Measurements from ENCODE around the gene RGL3.
"Not testable (repeated sequence)": the region's sequence is repeated elsewhere in the genome, so short reads cannot be mapped to it uniquely, and the experiment has no call there.

The RGL3 gene

GRCh38 chr19:11450570-11451326, 31.6 kb upstream of the RGL3 start:
- no peak for DNase-seq (ENCODE audit: low spot score)

- no peak for DNase-seq (ENCODE audit: low spot score)
These were observed 29.9 kb upstream of the RGL3 start for GRCh38 chr19:11448923-11449554.

- no peak for DNase-seq (ENCODE audit: low spot score)
These were observed 29.3 kb upstream of the RGL3 start for GRCh38 chr19:11448410-11448809.

- DNase-seq (ENCODE audit: low spot score), result no peak
These were observed 28.5 kb upstream of the RGL3 start for GRCh38 chr19:11447347-11448262.

- DNase-seq (ENCODE audit: low spot score), result peak; percentile 90
These were observed 27.7 kb upstream of the RGL3 start for GRCh38 chr19:11446652-11447301.

GRCh38 chr19:11446271-11446651, 27.1 kb upstream of the RGL3 start:
- no peak for DNase-seq (ENCODE audit: low spot score)

- no peak for DNase-seq (ENCODE audit: low spot score)
These were observed 26.0 kb upstream of the RGL3 start for GRCh38 chr19:11445141-11445540.

- no peak for DNase-seq (ENCODE audit: low spot score)
These were observed 24.9 kb upstream of the RGL3 start for GRCh38 chr19:11444059-11444458.

- DNase-seq (ENCODE audit: low spot score), result no peak
These were observed 18.8 kb upstream of the RGL3 start for GRCh38 chr19:11437955-11438354.

GRCh38 chr19:11435833-11436313, 16.8 kb upstream of the RGL3 start:
- no peak for DNase-seq (ENCODE audit: low spot score)

GRCh38 chr19:11435057-11435832, 16.1 kb upstream of the RGL3 start, which contains the start of the genes ODAD3 and PRKCSH:
Gene ODAD3 (minus strand): TSS chr19:11435121. CDS start chr19:11435016, 105 bp downstream.
Gene PRKCSH (plus strand): TSS chr19:11435635. CDS start chr19:11436118, 483 bp downstream.
- DNase-seq (ENCODE audit: low spot score), result peak; percentile 100

GRCh38 chr19:11434703-11435056, 15.6 kb upstream of the RGL3 start:
- DNase-seq (ENCODE audit: low spot score), result no peak

- not testable (repeated sequence) for DNase-seq (ENCODE audit: low spot score)
These were observed 14.4 kb upstream of the RGL3 start for GRCh38 chr19:11433526-11433925.

- no peak for DNase-seq (ENCODE audit: low spot score)
These were observed 7.5 kb upstream of the RGL3 start for GRCh38 chr19:11426656-11427055.

GRCh38 chr19:11425719-11426457, 6.8 kb upstream of the RGL3 start:
- DNase-seq (ENCODE audit: low spot score), result no peak

- DNase-seq (ENCODE audit: low spot score), result no peak
These were observed 4.7 kb upstream of the RGL3 start for GRCh38 chr19:11423791-11424181.

- DNase-seq (ENCODE audit: low spot score), result no peak
These were observed 4.2 kb upstream of the RGL3 start for GRCh38 chr19:11423164-11423790.

- DNase-seq (ENCODE audit: low spot score), result peak; percentile 51
These were observed 3.3 kb upstream of the RGL3 start for GRCh38 chr19:11422163-11423065.
